SJCRH30 (cell line): Measurements from ENCODE around the gene TOX2. TPM values are rescaled to one million over a fixed set of nuclear protein-coding genes. Genes with fewer than 3 reads are reported as not detected.

Experiments
- DNase-seq, 2 experiments: peaks; one replicate each; pipeline ENCODE4 v3.0.0-alpha.2; 2015 to 2020
- H3K27ac ChIP-seq: fragments of 250-450 bp; sonication (Bioruptor Pico); 2 replicates; pipeline ENCODE4 v1.5.1; 2020; ENCODE audit warnings: mild to moderate bottlenecking, moderate library complexity
- H3K27me3 ChIP-seq: fragments of 250-450 bp; sonication (Bioruptor Pico); 2 replicates; pipeline ENCODE4 v1.5.1; 2020; ENCODE audit warnings: mild to moderate bottlenecking, moderate library complexity
- H3K36me3 ChIP-seq: fragments of 250-450 bp; sonication (Bioruptor Pico); 2 replicates; pipeline ENCODE4 v1.5.1; 2020; ENCODE audit warnings: mild to moderate bottlenecking, moderate library complexity
- H3K4me1 ChIP-seq: fragments of 250-450 bp; sonication (Bioruptor Pico); 2 replicates; pipeline ENCODE4 v1.5.1; 2020; ENCODE audit warnings: mild to moderate bottlenecking, moderate library complexity
- H3K4me3 ChIP-seq: fragments of 250-450 bp; sonication (Bioruptor Pico); 2 replicates; pipeline ENCODE4 v1.5.1; 2020; ENCODE audit warnings: mild to moderate bottlenecking, moderate library complexity
- H3K9me3 ChIP-seq: fragments of 250-450 bp; sonication (Bioruptor Pico); replicated peaks from 2 replicates; pipeline ENCODE4 v1.5.1; 2020; ENCODE audit warnings: mild to moderate bottlenecking, moderate library complexity
- total RNA-seq: library from RNA; depleted of rRNA; stranded (reverse); fragments of >200 nt; shearing (Covaris generic); gene quantifications from 2 replicates; pipeline ENCODE4 v1.2.3, GENCODE V29; 2014

Gene TOX2
- total RNA-seq, 1 experiment from 2014 or later = 10.1 TPM

DNA sequence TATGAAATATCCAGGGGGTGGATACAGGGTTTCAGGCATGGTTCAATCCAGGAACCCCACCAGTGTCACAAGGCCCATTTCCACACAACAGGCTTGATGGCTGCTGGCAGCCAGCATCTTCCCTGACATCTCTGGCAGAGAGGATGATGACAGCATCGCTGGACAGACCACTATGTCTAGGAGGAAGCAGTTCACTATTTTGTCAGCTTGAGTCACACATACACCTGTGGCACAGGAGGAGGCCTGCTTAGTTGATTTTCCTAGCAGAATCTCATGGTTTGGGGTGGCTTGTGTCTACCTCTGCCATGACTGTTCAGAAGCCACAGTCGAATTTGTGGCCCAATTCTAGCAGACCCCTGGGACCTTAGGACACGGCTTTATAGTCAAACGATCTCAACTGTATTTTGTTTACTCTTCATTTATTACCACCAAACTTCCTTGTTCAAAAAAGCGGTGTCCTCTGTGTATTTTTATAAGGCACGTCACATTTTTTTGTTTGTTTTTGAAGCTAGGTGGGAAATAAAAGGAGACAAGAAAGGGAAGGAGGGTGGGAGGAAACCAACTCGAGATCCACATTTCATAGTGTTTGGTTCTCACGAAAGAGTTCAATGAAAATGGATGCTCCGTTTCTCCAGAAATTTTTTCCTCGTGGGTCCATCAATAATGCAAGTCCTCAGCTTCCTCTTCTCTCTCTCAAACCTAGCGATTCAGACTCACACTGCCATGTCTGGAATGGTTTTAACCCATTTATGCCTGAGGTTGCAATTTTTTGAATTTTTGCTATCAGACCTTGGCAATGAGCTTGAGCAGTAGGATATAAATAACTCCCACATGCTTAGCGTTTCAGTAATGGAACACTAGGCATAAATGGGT is 94.4 kb downstream of the TOX2 start:
- H3K36me3 ChIP-seq = no peaks in the 10 kb centered on the region
- DNase-seq = no peak
- no peak overlapping the region for H3K4me3 ChIP-seq
- H3K27ac ChIP-seq = no peak overlapping the region
- no peaks in the 10 kb centered on the region for H3K9me3 ChIP-seq
- H3K4me1 ChIP-seq = peaks cover 16% of the 10 kb centered on the region
- no peaks in the 10 kb centered on the region for H3K27me3 ChIP-seq

DNA sequence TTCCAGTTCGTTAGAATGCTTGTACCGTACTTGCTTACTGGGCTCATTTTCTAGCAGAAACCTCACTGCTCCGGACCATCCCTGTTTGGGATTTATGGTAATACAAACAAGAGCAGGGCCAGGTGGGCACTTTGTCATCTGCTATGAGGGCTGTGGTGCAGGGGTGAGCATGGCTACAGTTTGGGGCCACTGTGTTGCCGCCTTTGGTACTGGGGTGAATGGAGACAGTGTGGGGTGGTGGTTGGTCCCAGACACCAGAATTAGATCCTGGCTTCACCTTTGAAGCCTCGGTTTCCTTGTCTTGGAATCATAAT is 95.0 kb downstream of the TOX2 start:
- H3K36me3 ChIP-seq = no peaks in the 10 kb centered on the region
- H3K9me3 ChIP-seq = no peaks in the 10 kb centered on the region
- no peak overlapping the region for H3K27ac ChIP-seq
- H3K4me3 ChIP-seq = no peak overlapping the region
- H3K4me1 ChIP-seq = peaks cover 16% of the 10 kb centered on the region
- H3K27me3 ChIP-seq = no peaks in the 10 kb centered on the region
- DNase-seq = no peak

DNA sequence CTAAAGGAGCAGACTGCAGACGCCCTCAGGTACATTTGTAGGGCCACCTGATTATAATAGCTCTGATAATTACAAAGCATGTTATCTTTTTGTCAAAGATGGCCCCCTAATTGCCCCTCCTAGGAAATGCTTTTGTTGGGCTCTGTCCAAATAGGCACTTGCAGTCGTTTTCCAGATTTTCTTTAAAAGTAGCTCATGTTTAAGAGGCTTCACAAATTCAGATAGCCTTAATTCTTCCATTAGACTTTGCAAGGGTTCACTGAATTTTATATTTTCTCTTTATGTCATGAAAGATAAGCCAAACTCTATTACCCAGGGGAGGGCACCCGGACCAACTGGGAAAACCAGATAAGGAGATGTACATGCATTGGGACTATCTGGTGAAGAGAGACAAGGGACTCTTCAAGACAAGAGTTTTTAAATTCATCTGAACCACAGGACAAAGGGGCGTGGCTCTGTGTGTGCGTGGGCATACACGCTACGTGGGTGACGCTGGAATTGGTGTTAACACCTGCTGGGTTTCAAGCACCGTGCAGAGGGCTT is 95.6 kb downstream of the TOX2 start:
- H3K27me3 ChIP-seq = no peaks in the 10 kb centered on the region
- DNase-seq = no peak
- H3K36me3 ChIP-seq = no peaks in the 10 kb centered on the region
- H3K4me1 ChIP-seq = peaks cover 16% of the 10 kb centered on the region
- H3K4me3 ChIP-seq = no peak overlapping the region
- no peak overlapping the region for H3K27ac ChIP-seq
- H3K9me3 ChIP-seq = no peaks in the 10 kb centered on the region

GRCh38 chr20:44011251-44011940 is 96.7 kb downstream of the TOX2 start:
- peak; percentile 63 to 71 for DNase-seq

GRCh38 chr20:44012466-44013226 is 98.0 kb downstream of the TOX2 start:
- Histone ChIP-seq H3K27ac (no peak overlapping the region), H3K4me3 (no peak overlapping the region), H3K9me3 (no peaks in the 10 kb centered on the region), H3K36me3 (no peaks in the 10 kb centered on the region), H3K4me1 (peaks cover 18% of the 10 kb centered on the region), H3K27me3 (no peaks in the 10 kb centered on the region)
- no peak for DNase-seq

More at GRCh38 chr20:44011251-44011940, 96.7 kb downstream of the TOX2 start:
- no peaks in the 10 kb centered on the region for H3K9me3 ChIP-seq
- H3K4me3 ChIP-seq = no peak overlapping the region
- no peaks in the 10 kb centered on the region for H3K27me3 ChIP-seq
- H3K36me3 ChIP-seq = no peaks in the 10 kb centered on the region
- no peak overlapping the region for H3K27ac ChIP-seq
- H3K4me1 ChIP-seq = peaks cover 16% of the 10 kb centered on the region

DNA sequence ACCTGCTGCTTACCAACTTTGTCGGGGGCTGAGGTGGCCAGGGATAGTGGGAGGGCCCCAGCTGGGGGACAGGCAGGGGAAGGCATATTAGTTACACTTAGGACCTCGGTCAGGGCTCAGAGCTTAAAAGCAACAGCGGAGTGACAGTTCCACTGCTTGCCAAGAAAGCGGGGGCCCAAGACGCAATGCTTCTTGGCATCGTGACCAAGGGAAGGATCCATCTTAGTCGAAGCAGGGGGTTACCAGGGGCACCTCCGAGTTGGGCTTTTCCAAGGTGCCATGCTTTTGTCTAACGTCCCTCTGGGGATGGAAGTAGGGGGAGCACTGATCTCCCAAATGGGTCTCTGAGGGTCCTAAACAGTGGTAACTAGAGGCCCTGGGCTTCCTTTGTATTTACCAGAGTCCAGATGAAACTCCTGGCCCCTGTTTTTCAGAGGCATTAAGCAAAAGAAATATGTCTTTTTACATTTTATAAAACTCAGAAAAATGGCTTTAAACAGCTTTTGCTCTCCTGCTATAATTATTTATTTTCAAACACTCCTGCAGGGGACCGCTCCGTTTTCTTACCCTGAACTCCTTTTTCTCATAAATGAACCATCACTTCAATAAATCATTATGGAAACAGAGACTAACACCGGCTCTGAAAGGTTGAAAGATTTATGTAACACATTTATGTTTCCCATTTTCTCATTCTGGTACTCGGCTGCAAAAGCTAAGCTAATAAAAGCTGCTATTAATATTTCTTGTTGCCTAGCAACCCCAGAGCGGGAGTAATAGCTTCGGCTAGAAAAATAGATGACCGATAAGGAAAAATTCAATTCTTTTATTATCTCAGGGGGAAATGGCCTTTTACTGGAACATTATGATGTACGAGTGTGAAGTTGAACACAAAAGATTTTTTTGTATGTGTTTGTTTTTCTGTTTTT is 100.4 kb downstream of the TOX2 start:
- DNase-seq = no peak
- Histone ChIP-seq H3K9me3 (no peaks in the 10 kb centered on the region), H3K27ac (no peak overlapping the region), H3K4me3 (no peak overlapping the region), H3K36me3 (no peaks in the 10 kb centered on the region), H3K27me3 (no peaks in the 10 kb centered on the region), H3K4me1 (peaks cover 38% of the 10 kb centered on the region)

- H3K27me3 ChIP-seq = no peaks in the 10 kb centered on the region
- H3K9me3 ChIP-seq = no peaks in the 10 kb centered on the region
- DNase-seq = no peak
- peaks cover 45% of the 10 kb centered on the region for H3K4me1 ChIP-seq
- no peak overlapping the region for H3K27ac ChIP-seq
- no peaks in the 10 kb centered on the region for H3K36me3 ChIP-seq
- no peak overlapping the region for H3K4me3 ChIP-seq
These were observed 101.1 kb downstream of the TOX2 start for GRCh38 chr20:44015733-44016103.

DNA sequence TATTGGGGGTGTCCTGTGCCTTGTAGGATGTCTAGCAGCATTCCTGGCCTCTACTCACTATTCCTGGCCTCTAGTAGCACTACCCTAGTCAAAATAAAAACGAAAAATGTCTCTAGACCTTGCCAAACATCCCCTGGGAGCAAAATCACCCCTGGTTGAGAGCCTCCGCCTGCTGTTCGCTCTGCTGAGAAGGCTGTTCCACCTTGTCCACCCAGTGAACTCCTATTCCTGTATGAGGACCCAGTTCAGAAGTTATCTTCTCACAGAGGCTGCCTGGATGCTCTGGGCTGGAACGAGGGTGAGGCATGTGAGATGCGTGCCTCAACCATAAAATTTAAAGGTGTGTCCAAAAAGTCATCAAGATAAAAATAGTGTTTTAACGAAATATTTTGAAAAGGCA is 101.9 kb downstream of the TOX2 start:
- Histone ChIP-seq H3K36me3 (no peaks in the 10 kb centered on the region), H3K4me3 (no peak overlapping the region), H3K27me3 (no peaks in the 10 kb centered on the region), H3K9me3 (no peaks in the 10 kb centered on the region), H3K27ac (no peak overlapping the region), H3K4me1 (peaks cover 43% of the 10 kb centered on the region)
- DNase-seq = no peak

- Histone ChIP-seq H3K4me1 (peaks cover 36% of the 10 kb centered on the region), H3K27me3 (no peaks in the 10 kb centered on the region), H3K36me3 (no peaks in the 10 kb centered on the region), H3K27ac (no peak overlapping the region), H3K4me3 (no peak overlapping the region), H3K9me3 (no peaks in the 10 kb centered on the region)
- DNase-seq = no peak
These were observed 102.6 kb downstream of the TOX2 start for GRCh38 chr20:44017211-44017610.

DNA sequence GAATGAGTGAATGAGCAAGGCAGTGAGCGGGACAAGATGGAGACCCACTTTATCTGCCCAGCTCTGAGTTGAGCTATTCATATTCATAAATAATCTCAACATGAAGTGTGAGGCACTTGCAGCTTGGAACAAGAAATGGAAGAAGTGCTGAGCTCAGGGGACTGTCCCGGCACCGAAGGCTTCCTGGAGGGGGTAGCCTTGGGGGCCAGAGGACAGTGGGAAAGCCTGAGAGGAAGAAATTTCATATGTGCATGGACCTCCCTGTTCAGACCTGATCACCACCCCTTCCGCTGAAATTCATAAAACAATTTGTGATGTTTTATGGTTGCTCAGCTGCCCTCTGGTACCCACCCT is 103.2 kb downstream of the TOX2 start:
- Histone ChIP-seq H3K27me3 (no peaks in the 10 kb centered on the region), H3K4me1 (peaks cover 33% of the 10 kb centered on the region), H3K27ac (peak overlapping the region; percentile 85), H3K4me3 (no peak overlapping the region), H3K9me3 (no peaks in the 10 kb centered on the region), H3K36me3 (no peaks in the 10 kb centered on the region)
- DNase-seq = no peak

GRCh38 chr20:44018259-44018941 is 103.7 kb downstream of the TOX2 start:
- Histone ChIP-seq H3K9me3 (no peaks in the 10 kb centered on the region), H3K27me3 (no peaks in the 10 kb centered on the region), H3K4me1 (peaks cover 33% of the 10 kb centered on the region), H3K27ac (peak overlapping the region; percentile 85), H3K36me3 (no peaks in the 10 kb centered on the region), H3K4me3 (peak overlapping the region; percentile 21)
- peak; percentile 99 to 100 for DNase-seq

DNA sequence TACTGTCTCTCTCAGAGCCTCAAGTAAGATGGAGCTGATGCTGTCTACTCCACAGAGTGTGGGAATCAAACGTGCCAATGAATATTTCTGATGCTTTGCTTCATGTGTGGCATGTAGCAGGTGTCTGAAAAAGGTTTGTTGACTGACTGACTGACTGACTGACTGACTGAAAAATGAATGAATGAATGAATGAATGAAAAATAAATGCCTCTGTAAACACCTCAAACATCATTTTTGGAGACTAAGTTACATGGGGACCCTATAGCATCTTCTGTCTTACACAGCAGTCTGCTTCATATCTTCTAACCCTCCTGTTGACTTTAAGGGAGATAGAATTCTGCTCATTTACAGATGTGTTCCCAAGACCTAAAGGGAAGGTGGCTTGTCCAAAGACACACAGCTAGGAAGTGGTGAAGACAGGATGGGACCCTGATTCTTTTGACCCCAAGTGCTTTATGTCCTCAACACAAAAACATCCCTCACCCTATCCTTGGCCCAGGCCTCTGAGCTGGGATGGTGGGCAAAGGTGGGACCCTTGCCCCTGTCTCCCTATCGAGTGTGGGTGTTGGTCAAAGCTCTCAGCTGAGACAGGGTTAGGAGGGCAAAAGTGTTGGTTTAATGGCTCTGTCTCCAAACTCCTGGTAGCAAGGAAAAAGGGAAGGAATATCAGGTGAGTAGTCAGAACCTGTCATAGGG is 104.4 kb downstream of the TOX2 start:
- DNase-seq = no peak
- Histone ChIP-seq H3K27me3 (no peaks in the 10 kb centered on the region), H3K9me3 (no peaks in the 10 kb centered on the region), H3K36me3 (no peaks in the 10 kb centered on the region; the same call in 1 of the 2 replicates), H3K4me1 (peaks cover 33% of the 10 kb centered on the region), H3K27ac (peak overlapping the region; percentile 85), H3K4me3 (peak overlapping the region; percentile 21)

GRCh38 chr20:44019638-44020335 is 105.1 kb downstream of the TOX2 start:
- no peak overlapping the region for H3K4me3 ChIP-seq
- no peaks in the 10 kb centered on the region for H3K27me3 ChIP-seq
- no peaks in the 10 kb centered on the region for H3K9me3 ChIP-seq
- H3K36me3 ChIP-seq = no peaks in the 10 kb centered on the region; the same call in 1 of the 2 replicates
- peaks cover 33% of the 10 kb centered on the region for H3K4me1 ChIP-seq
- peak overlapping the region; percentile 85 for H3K27ac ChIP-seq
- peak; percentile 82 to 86 for DNase-seq
